Renal cortical epithelial cell (primary cell): ENCODE results near the gene EN2. TPM values are rescaled to one million over a fixed set of nuclear protein-coding genes. Genes with fewer than 3 reads are reported as not detected.

ENCODE experiments used
- DNase-seq: peaks from one replicate; pipeline ENCODE4 v3.0.0-alpha.2; 2011; ENCODE audit warnings: low read depth
- total RNA-seq: library from RNA; depleted of rRNA; stranded (reverse); fragments of >200 nt; gene quantifications from 2 replicates; pipeline ENCODE4 v1.2.3, GENCODE V29; 2014

EN2 gene
- total RNA-seq, 1 donor from 2014 or later: 0.05 TPM

GRCh38 chr7:155486783-155487508 is 29.0 kb downstream of the EN2 start:
- DNase-seq: no peak

GRCh38 chr7:155487509-155488482 is 29.9 kb downstream of the EN2 start:
- no peak for DNase-seq

- DNase-seq: no peak
These were observed 30.7 kb downstream of the EN2 start for GRCh38 chr7:155488483-155489127.

GRCh38 chr7:155489158-155489840 is 31.4 kb downstream of the EN2 start:
- DNase-seq: no peak

- DNase-seq: no peak
These were observed 32.1 kb downstream of the EN2 start for GRCh38 chr7:155489862-155490696.

GRCh38 chr7:155490697-155491628 is 33.0 kb downstream of the EN2 start:
- DNase-seq: peak; percentile 15

GRCh38 chr7:155491812-155492211 is 33.9 kb downstream of the EN2 start:
- no peak for DNase-seq

- no peak for DNase-seq
These were observed 36.0 kb downstream of the EN2 start for GRCh38 chr7:155493744-155494538.

GRCh38 chr7:155494551-155494950 is 36.6 kb downstream of the EN2 start:
- no peak for DNase-seq

GRCh38 chr7:155495440-155496248 is 37.7 kb downstream of the EN2 start:
- DNase-seq: no peak

- no peak for DNase-seq
These were observed 38.5 kb downstream of the EN2 start for GRCh38 chr7:155496267-155497005.

GRCh38 chr7:155497149-155497901 is 39.4 kb downstream of the EN2 start:
- DNase-seq: no peak

GRCh38 chr7:155505422-155505793 is 47.5 kb downstream of the EN2 start:
- DNase-seq: no peak

- DNase-seq: no peak
These were observed 49.0 kb downstream of the EN2 start for GRCh38 chr7:155506854-155507337.

- DNase-seq: no peak
These were observed 49.6 kb downstream of the EN2 start for GRCh38 chr7:155507576-155507975.
